Endothelial cell of umbilical vein (primary cell): Measurements from ENCODE around the gene MORC1. TPM values are rescaled to one million over a fixed set of nuclear protein-coding genes. Genes with fewer than 3 reads are reported as not detected.

Experiments
- BruUV-seq: library from RNA; stranded (reverse); fragments of 400-500 nt; replicated peaks from 2 replicates; lab custom pipeline; 2021; lab: Mats Ljungman, UMichigan
- CTCF ChIA-PET: fragments of 300-600, 350-600 bp; sonication (Branson Sonifier 250); formaldehyde crosslinking; loops from one replicate; lab custom pipeline; 2021; ENCODE audit warnings: antibody characterized with exemption, inconsistent platforms; lab: Charles Lee
- POLR2A ChIA-PET: fragments of 300-600, 350-600 bp; sonication (Branson Sonifier 250); formaldehyde crosslinking; loops from one replicate; lab custom pipeline; 2021; ENCODE audit warnings: antibody characterized with exemption, inconsistent platforms; lab: Charles Lee
- DNase-seq: peaks from one replicate; pipeline ENCODE4 v3.0.0-alpha.2; 2011; ENCODE audit warnings: low read depth, low spot score
- FAIRE-seq: peaks from 2 replicates; lab custom pipeline; 2011; peaks lifted over from hg19 to GRCh38; lab: Jason Lieb, UNC
- H2AFZ ChIP-seq: 2 replicates; pipeline ENCODE4 v1.6.0; 2012; ENCODE audit warnings: low read depth, low read length, control low read depth, inconsistent platforms
- H3K27ac ChIP-seq: 2 replicates; pipeline ENCODE4 v1.5.1; 2011; ENCODE audit warnings: low read depth, mild to moderate bottlenecking, control low read depth, low read length, moderate library complexity; ENCODE audit not compliant: insufficient read depth
- H3K27me3 ChIP-seq, 2 experiments: 2 replicates each; pipeline versions ENCODE4 v1.6.0 to v1.6.1; 2011; ENCODE audit warnings: low read length in 2 of 2, mixed read lengths in 1 of 2; ENCODE audit not compliant: control insufficient read depth in 2 of 2, insufficient read depth in 2 of 2
- H3K36me3 ChIP-seq, 2 experiments: 2 replicates in 1 of 2; 3 replicates in 1 of 2; pipeline ENCODE4 v1.5.1; 2011; ENCODE audit warnings: low read length in 2 of 2, mild to moderate bottlenecking in 1 of 2, moderate library complexity in 1 of 2; ENCODE audit not compliant: control insufficient read depth in 2 of 2, insufficient read depth in 2 of 2; ENCODE audit errors: extremely low read depth in 1 of 2
- H3K4me1 ChIP-seq: 3 replicates; pipeline ENCODE4 v1.5.1; 2011; ENCODE audit warnings: mild to moderate bottlenecking, low read length; ENCODE audit not compliant: control insufficient read depth, insufficient read depth; ENCODE audit errors: extremely low read depth
- H3K4me2 ChIP-seq: 2 replicates; pipeline ENCODE4 v1.6.1; 2011; ENCODE audit warnings: low read length, control low read depth, mixed read lengths; ENCODE audit not compliant: insufficient read depth
- H3K4me3 ChIP-seq, 3 experiments: fragments of 200-600 bp in 1 of 3; sonication (generic), shearing (Covaris generic) in 1 of 3; replicated peaks in 1 of 3; 2 replicates each; pipeline ENCODE4 v1.5.1; 2011 to 2016; ENCODE audit warnings: control low read depth in 3 of 3, low read length in 3 of 3, mild to moderate bottlenecking in 2 of 3, inconsistent platforms in 1 of 3, low read depth in 1 of 3, moderate library complexity in 1 of 3; ENCODE audit not compliant: insufficient read depth in 1 of 3
- H3K79me2 ChIP-seq: 2 replicates; pipeline ENCODE4 v1.6.0; 2012; ENCODE audit warnings: low read length, inconsistent platforms; ENCODE audit not compliant: control insufficient read depth, insufficient read depth
- H3K9ac ChIP-seq: replicated peaks from 2 replicates; pipeline ENCODE3; 2011; ENCODE audit warnings: low read length, control low read depth; ENCODE audit not compliant: insufficient read depth; ENCODE audit errors: extremely low read depth
- H3K9me1 ChIP-seq: replicated peaks from 3 replicates; pipeline ENCODE4 v1.6.0; 2011; ENCODE audit warnings: mild to moderate bottlenecking, low read length; ENCODE audit not compliant: control insufficient read depth, insufficient read depth; ENCODE audit errors: extremely low read depth
- H3K9me3 ChIP-seq: replicated peaks from 2 replicates; pipeline ENCODE4 v1.5.1; 2012; ENCODE audit warnings: low read length, inconsistent platforms; ENCODE audit not compliant: control insufficient read depth, insufficient read depth
- H4K20me1 ChIP-seq: replicated peaks from 2 replicates; pipeline ENCODE3; 2011; ENCODE audit warnings: mild to moderate bottlenecking, low read length; ENCODE audit not compliant: control insufficient read depth, insufficient read depth; ENCODE audit errors: extremely low read depth
- EZH2 ChIP-seq: IDR thresholded peaks from 2 replicates; pipeline ENCODE4 v1.6.1; 2012; ENCODE audit warnings: borderline replicate concordance, low read depth, mild to moderate bottlenecking, moderate library complexity, low read length, inconsistent platforms; ENCODE audit not compliant: severe bottlenecking
- FOS ChIP-seq: IDR thresholded peaks from 2 replicates; pipeline ENCODE4 v1.6.1; 2011; ENCODE audit warnings: mild to moderate bottlenecking, low read length, moderate library complexity, borderline replicate concordance; ENCODE audit not compliant: insufficient read depth
- GATA2 ChIP-seq: IDR thresholded peaks from 2 replicates; pipeline ENCODE4 v1.7.0; 2011; ENCODE audit warnings: low read depth, mild to moderate bottlenecking, moderate library complexity, mixed read lengths, low read length; ENCODE audit not compliant: insufficient read length, insufficient read depth
- JUN ChIP-seq: IDR thresholded peaks from 2 replicates; pipeline ENCODE4 v1.6.1; 2011; ENCODE audit warnings: borderline replicate concordance, low read depth; ENCODE audit not compliant: insufficient read length, insufficient read depth
- MYC ChIP-seq: IDR thresholded peaks from one replicate; pipeline ENCODE4 v1.6.1; 2011; ENCODE audit warnings: mild to moderate bottlenecking, low read depth, low read length
- POLR2A ChIP-seq: IDR thresholded peaks from 2 replicates; pipeline ENCODE4 v1.6.1; 2012; ENCODE audit warnings: low read depth, mild to moderate bottlenecking, control low read depth, low read length
- POLR2AphosphoS5 ChIP-seq: IDR thresholded peaks from 2 replicates; pipeline ENCODE4 v1.6.1; 2012; ENCODE audit warnings: low read depth, mild to moderate bottlenecking, control low read depth, low read length, moderate library complexity; ENCODE audit not compliant: insufficient read depth
- dilution Hi-C: fragments of 300-500 bp; cut with MboI; formaldehyde crosslinking; loops from one replicate; pipeline ENCODE4 v1.15.0; 2019; ENCODE audit warnings: low sequenced_read_pairs; ENCODE audit not compliant: extremely low pct_ligation_motif_present
- intact Hi-C: fragments of 100-400 bp; cut with micrococcal nuclease; formaldehyde crosslinking; loops from one replicate; pipeline ENCODE4 v1.10.0; 2022
- polyA plus RNA-seq, 4 experiments: library from polyadenylated mRNA; depleted of rRNA in 3 of 4; stranded (reverse) in 3 of 4; unstranded in 1 of 4; fragments of >200 nt; gene quantifications; 2 replicates each; pipeline versions ENCODE4 v1.2.1 to v1.2.3, GENCODE V29; 2011 to 2012; ENCODE audit warnings: missing spikeins in 1 of 4
- total RNA-seq: library from RNA; stranded (reverse); gene quantifications from 2 replicates; pipeline ENCODE4 v1.2.3, GENCODE V29; 2021
- TF ChIP-seq, protein P1 (sequence below): IDR thresholded peaks from 2 replicates; pipeline ENCODE4 v1.6.1; 2011; ENCODE audit not compliant: insufficient read depth, insufficient read length
- TF ChIP-seq, protein P2 (sequence below), 2 donors: IDR thresholded peaks; 1 replicate in 1 of 2; 2 replicates in 1 of 2; pipeline ENCODE4 v1.5.1; 2011; ENCODE audit warnings: low read length in 2 of 2, mild to moderate bottlenecking in 2 of 2, moderate library complexity in 2 of 2, control low read depth in 1 of 2, inconsistent platforms in 1 of 2, low read depth in 1 of 2; ENCODE audit not compliant: insufficient read depth in 1 of 2; ENCODE audit errors: extremely low read depth in 1 of 2

Gene MORC1
- total and polyA plus RNA-seq, 2 donors (not counting 3 experiments of a cell fraction or from before 2014, with no cell fraction given): not detected

DNA sequence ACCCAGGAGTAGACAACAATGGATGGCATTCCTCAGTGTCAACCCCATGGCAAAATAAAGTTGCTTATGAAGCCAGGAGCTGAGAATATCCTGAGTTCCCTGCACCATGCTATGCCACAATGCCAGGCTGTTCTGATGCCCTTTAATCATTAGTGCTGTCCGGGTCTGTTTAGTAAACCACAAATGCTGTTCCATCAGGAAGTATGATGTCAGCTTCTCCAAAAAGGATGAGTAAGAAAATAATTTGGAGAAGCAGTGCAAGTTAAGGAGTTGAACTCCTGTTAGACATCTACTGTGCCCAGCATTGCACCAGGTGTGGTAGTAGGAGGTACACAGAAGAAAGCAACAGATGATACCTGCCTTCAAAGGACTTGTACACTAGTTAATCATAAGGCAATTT is 96.4 kb downstream of the MORC1 start:
- TF ChIP-seq JUN: no peak
- TF ChIP-seq POLR2AphosphoS5: no peak
- TF ChIP-seq, protein P1, sequence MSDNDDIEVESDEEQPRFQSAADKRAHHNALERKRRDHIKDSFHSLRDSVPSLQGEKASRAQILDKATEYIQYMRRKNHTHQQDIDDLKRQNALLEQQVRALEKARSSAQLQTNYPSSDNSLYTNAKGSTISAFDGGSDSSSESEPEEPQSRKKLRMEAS: no peak
- TF ChIP-seq MYC: no peak
- TF ChIP-seq GATA2: no peak
- no peak for TF ChIP-seq POLR2A
- TF ChIP-seq, protein P2, sequence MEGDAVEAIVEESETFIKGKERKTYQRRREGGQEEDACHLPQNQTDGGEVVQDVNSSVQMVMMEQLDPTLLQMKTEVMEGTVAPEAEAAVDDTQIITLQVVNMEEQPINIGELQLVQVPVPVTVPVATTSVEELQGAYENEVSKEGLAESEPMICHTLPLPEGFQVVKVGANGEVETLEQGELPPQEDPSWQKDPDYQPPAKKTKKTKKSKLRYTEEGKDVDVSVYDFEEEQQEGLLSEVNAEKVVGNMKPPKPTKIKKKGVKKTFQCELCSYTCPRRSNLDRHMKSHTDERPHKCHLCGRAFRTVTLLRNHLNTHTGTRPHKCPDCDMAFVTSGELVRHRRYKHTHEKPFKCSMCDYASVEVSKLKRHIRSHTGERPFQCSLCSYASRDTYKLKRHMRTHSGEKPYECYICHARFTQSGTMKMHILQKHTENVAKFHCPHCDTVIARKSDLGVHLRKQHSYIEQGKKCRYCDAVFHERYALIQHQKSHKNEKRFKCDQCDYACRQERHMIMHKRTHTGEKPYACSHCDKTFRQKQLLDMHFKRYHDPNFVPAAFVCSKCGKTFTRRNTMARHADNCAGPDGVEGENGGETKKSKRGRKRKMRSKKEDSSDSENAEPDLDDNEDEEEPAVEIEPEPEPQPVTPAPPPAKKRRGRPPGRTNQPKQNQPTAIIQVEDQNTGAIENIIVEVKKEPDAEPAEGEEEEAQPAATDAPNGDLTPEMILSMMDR (IDR thresholded peaks at IDR 0.05; ENCODE audit: extremely low read depth in 1 of 2, insufficient read depth in 1 of 2, low read depth in 1 of 2, low read length in 2 of 2): no peak
- TF ChIP-seq FOS: no peak
- no peak for TF ChIP-seq EZH2
- intact Hi-C loops (no loop called here), dilution Hi-C loops (no loop called here)
- Histone ChIP-seq H2AFZ (no peak overlapping the region), H3K9me1 (no peaks in the 10 kb centered on the region), H4K20me1 (no peaks in the 10 kb centered on the region), H3K4me1 (no peaks in the 10 kb centered on the region), H3K4me3 (no peak overlapping the region), H3K36me3 (no peaks in the 10 kb centered on the region), H3K27ac (no peak overlapping the region), H3K9ac (no peak overlapping the region), H3K79me2 (no peaks in the 10 kb centered on the region), H3K9me3 (no peaks in the 10 kb centered on the region), H3K27me3 (no peaks in the 10 kb centered on the region), H3K4me2 (no peak overlapping the region)
- BruUV-seq: no TSS peak
- POLR2A ChIA-PET: no interaction called here
- FAIRE-seq (no peak), DNase-seq (no peak)
- CTCF ChIA-PET: no interaction called here
